Measurements from ENCODE around the gene FSCN2.

DNA sequence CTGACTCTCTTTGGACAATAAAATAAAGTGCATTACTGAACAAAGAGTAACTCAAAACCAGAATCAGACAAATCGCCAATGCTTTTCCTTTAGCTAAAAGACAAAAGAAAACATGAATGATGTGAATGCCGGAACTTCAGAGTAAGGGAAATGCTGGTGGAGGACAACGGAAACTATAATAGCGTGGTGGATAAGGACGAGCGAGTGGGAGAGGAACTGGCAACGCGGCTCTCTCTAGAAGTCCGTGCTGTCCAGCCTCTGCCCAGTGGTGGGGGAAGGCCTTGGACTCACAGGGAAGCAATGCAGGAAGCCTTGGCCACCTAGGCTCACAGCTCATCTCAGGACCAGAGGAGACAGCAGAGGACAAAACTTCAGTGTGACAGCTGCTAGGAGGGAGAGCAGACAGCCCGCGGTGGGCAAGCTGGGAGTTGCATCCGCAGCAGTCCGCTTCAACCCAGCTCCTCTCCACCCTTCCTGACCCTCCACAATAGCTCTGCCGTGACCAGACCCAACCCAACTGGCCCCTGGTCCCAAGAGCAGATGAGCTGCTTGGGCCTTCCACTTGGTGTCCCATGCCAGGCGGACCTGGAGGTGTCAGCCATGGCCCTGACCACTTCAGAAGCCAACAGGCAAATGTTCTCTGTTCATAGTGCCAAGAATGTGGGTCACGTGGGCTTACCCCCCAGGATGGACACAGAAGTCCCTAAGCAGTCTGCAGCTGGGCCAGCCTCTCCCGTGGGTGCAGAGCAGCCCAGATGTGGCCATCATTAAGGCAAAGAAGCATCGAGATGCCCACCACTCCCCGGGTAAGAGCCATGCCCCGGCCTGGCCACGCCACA lies 29.3 kb downstream of the FSCN2 start:
- TF ChIP-seq, protein P1, sequence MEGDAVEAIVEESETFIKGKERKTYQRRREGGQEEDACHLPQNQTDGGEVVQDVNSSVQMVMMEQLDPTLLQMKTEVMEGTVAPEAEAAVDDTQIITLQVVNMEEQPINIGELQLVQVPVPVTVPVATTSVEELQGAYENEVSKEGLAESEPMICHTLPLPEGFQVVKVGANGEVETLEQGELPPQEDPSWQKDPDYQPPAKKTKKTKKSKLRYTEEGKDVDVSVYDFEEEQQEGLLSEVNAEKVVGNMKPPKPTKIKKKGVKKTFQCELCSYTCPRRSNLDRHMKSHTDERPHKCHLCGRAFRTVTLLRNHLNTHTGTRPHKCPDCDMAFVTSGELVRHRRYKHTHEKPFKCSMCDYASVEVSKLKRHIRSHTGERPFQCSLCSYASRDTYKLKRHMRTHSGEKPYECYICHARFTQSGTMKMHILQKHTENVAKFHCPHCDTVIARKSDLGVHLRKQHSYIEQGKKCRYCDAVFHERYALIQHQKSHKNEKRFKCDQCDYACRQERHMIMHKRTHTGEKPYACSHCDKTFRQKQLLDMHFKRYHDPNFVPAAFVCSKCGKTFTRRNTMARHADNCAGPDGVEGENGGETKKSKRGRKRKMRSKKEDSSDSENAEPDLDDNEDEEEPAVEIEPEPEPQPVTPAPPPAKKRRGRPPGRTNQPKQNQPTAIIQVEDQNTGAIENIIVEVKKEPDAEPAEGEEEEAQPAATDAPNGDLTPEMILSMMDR (IDR thresholded peaks at IDR 0.05): no peak
- TF ChIP-seq EP300 (IDR thresholded peaks at IDR 0.05): no peak
